IPS-18c (cell line): ENCODE results near the gene CTSV.
"Not testable (repeated sequence)": the region's sequence is repeated elsewhere in the genome, so short reads cannot be mapped to it uniquely, and the experiment has no call there.

Experiments used
- H3K4me3 ChIP-seq: 2 replicates; pipeline ENCODE4 v1.7.0; 2013; ENCODE audit warnings: low read depth, mild to moderate bottlenecking, low read length, moderate library complexity; ENCODE audit not compliant: insufficient read depth
- H3K9me3 ChIP-seq: one replicate; pipeline ENCODE4 v1.6.1; 2013; ENCODE audit warnings: mild to moderate bottlenecking, low read length, moderate library complexity; ENCODE audit not compliant: control insufficient read depth, insufficient read depth

CTSV gene

DNA sequence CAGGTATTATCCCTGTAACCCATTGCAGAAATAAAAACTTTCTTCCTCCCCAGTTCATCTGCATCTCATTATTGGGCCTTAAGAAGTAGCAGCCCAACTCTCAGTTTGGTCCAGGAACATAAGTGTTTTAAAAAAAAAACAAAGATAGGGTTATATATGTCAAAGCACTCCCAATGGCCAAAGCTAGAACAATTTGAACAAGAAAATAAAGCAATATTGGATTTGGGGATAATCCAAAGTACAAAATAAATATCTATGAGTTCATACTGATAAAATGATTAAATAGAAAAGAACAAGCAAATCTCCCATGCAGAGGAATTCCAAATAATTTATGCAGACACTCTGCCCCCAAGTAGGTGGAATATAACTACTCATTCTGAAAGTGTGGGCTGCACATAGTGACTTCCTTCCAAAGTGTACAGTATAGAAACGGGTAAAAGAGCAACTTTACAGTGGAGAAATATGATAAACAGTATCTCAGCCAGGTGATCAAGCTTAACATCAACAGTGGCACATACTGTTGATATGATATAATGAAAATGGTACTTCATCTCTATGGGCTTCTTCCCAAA is 49.1 kb downstream of the CTSV start:
- H3K9me3 ChIP-seq: not testable (repeated sequence)

DNA sequence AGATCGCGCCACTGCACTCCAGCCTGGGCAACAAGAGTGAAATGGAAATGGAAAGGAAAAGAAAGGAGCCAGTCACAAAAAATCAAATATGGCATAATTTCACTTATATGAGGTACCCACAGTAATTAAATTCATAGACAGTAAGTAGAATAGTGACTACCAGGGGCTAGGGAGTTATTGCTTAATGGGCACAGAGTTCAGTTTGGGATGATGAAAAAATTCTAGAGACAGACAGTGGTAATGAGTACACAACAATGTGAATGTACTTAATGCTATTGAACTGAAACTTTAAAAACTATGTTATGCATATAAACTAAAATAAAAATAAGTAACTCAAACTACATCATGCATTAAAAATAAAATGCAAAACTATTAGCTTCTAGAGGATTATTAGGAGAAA is 54.1 kb downstream of the CTSV start:
- H3K4me3 ChIP-seq, H3K9me3 ChIP-seq: not testable (repeated sequence)

More for the DNA sequence above, 49.1 kb downstream of the CTSV start:
- not testable (repeated sequence) for H3K4me3 ChIP-seq

DNA sequence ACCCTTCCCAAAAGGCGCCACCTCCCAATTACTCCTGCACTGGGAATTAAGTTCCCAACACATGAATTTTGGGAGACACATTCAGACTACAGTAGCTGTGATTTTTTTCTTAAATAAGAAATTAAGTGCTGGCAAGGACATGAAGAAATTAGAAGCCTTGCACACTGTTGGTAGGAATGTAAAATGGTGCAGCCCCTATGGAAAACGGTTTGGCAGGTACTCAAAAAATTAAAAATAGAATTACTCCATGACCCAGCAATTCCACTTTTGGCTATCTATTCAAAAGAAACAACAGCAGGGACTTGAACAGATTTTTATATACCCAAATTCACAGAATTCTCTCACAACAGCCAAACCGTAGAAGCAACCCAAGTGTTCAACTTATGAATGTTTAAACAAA is 54.8 kb downstream of the CTSV start:
- H3K9me3 ChIP-seq: not testable (repeated sequence)

DNA sequence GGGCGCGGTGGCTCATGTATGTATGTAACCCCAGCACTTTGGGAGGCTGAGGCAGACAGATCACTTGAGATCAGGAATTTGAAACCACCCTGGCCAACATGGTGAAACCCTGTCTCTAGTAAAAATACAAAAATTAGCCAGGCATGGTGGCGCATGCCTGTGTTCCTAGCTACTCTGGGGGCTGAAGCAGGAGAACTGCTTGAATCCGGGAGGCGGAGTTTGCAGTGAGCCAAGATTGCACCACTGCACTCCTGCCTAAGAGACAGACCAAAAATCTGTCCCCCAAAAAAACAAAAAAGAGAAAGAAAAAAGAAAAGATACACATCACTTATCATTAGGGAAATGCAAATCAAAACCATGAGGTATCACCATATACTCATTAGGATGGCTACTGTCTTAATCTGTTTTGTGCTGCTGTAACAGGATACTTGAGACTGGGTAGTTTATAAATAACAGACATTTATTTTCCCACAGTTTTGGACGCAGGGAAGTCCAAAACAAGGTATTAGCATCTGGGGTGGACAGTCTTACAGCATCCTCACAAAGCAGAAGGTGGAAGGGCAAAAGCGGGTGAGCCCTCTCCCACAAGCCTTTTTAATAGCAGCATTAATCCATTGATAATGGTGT is 55.3 kb downstream of the CTSV start:
- not testable (repeated sequence) for H3K4me3 ChIP-seq, H3K9me3 ChIP-seq

More for the DNA sequence above, 54.8 kb downstream of the CTSV start:
- not testable (repeated sequence) for H3K4me3 ChIP-seq
